NCI-H226 (cell line): ENCODE data around the gene ZNF441.
"Not testable (repeated sequence)": the region's sequence is repeated elsewhere in the genome, so short reads cannot be mapped to it uniquely, and the experiment has no call there.

Source experiments
- DNase-seq: peaks from one replicate; pipeline ENCODE4 v3.0.0-alpha.2; 2015

The ZNF441 gene

DNA sequence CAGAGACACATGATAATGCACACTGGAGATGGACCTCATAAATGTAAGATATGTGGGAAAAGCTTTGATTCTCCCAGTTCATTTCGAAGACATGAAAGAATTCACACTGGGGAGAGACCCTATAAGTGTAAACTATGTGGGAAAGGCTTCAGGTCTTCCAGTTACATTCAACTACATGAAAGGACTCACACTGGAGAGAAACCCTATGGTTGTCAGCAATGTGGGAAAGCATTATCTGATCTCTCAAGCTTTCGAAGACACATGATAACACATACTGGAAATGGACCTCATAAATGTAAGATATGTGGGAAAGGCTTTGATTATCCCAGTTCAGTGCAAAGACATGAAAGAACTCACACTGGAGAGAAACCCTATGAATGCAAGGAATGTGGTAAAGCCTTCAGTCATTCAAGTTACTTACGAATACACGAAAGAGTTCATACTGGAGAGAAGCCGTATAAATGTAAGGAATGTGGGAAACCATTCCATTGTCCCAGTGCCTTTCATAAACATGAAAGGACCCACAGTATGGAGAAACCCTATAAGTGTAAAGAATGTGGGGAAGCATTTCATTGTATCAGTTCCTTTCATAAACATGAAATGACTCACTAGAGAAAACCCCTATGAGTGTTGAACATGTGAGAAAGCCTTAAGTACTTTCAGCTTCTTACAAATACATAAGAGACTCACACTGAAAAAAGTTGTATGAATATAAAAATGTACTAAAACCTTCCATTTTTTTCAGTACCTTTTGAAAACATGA is 14.7 kb downstream of the ZNF441 start:
- DNase-seq = no peak

DNA sequence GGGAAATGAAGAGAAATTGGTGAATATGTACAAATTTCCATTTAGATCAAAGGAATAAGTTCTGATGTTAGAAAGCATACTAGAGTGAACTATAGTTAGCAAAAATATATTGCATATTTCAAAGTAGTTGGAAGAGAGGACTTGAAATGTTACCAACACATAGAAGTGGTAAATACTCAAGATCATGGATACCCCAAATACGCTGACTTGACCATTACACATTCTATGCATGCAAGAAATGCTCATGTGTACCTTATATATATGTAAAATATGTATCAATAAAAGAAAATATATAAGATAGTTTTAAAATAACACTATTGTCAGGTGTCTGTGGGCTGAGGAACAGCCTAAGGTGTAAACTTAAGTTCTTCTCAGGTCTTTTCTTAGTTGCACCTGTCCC is 17.0 kb downstream of the ZNF441 start:
- no peak for DNase-seq

DNA sequence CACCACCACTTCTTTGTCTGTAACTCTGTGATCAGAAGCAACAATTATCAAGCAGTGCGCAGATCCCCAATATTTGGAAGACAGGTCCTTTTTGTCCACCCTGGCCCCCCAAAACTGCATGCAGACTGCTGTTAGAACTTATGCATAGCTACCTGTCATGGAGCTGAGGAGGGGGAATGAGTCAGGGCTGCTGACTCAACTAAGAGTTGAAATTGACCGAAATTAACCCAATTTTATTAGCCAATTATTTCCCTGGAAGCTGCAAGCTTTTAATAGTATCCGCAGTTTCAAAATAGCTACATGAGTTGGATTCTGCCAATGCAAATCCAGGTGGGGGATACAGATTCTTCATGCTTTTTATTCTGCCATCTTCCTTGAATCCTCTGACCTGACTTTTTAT is 17.6 kb downstream of the ZNF441 start:
- no peak for DNase-seq

DNA sequence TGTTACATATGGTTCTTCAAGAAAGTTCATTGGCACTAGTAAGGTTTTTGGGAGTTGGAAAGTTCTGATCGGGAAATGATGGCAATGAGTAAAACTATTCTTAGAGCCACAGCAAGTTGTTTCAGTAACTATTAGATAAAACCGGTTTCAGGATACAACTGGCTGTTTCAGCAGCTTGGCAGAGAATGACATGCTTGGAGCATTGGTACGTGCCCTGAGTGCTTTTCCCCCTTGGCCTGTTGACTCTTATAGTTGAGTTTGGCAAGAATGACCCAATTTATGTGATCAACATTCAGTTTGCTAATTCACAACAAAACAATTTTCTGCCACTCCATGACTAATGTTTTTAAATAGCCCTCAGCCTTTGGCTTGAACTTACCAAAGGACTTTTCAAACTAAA is 20.7 kb downstream of the ZNF441 start:
- DNase-seq = no peak

DNA sequence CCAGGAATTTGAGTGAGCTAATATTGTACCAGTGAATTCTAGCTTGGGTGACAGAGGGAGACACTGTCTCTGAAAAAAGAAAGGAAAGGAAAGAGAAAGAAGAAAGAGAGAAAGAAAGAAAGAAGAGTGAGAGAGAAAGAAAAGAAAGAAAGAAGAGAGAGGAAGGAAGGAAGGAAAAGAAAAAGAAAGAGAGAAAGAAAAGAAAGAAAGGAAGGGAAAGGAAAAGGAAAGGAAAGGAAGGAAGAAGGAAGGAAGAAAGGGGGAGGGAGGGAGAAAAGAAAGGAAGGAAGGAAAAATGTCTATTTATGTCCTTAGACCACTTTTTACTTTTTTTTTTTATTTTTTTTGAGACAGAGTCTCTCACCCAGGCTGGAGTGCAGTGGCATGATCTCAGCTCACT is 26.1 kb downstream of the ZNF441 start:
- no peak for DNase-seq

DNA sequence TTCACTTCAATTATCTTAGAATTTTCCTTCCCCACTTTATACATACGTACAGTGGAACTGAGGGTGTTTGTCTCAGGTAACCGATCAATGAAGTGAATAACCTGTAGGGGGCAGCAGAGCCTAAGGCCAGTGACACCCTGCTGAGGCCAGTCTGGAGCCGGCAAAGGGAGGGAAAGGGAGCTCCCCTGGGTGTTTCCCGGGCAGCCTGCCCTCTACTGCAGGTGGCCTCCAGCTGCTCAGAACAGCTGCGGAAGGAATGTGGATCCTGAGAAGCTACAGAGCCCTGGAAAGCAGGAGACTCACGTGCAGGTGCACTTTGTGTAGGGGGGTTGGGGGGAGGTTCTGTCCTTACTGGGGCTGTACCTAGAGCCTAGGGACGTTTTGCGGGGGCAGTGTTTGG is 30.7 kb downstream of the ZNF441 start:
- DNase-seq = peak; percentile 37

DNA sequence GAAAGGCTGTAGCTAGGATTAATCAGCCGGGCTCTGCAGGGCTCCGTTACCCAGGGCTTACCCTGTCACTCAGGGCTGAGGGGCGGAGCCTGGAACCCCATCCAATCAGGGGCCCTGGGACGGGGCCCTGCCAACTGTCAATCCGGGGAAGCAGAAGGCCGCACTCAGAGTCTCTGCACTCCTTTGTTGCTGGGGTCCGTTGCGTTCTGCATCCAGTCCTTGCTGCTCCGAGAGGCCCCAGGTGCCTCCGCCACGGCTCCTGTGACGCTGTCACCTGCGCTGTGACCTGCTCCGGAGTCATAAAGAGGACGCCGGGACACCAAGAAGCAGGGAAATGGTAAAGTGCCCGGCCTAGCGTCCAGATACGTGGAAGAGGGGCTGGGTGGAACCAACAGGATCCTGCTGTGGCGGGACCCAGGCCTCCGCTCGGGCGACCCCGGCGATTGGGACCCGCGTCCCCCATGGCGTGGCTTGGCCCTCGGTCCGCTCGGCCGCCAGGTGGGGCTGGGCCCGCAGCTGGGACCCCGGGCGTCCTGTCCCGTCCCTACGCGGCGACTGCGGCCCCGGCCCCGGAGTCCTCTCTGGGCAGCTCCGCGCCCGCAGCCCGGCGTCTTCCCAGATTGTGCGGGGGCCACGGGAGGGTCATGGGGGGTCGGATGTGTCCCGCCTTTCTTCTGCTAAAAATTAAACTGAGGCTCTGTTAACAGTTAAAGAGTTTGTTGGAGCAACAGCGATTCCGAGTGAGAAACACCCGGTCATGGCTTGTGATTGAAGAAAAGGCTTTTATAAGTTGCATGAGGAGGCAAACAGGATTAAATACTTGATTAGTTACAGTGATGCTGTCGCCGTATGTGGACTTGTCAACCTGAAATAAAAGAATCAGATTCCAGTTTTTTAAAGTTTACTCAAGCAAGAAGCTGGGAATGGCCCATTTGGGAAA is 31.9 kb downstream of the ZNF441 start, which contains the start of gene ZNF491:
TSS of gene ZNF491 (plus strand) at position 133 of the 940 bp plus-strand sequence. CDS start 7,431 bp downstream, outside the sequence.
- DNase-seq = no peak

DNA sequence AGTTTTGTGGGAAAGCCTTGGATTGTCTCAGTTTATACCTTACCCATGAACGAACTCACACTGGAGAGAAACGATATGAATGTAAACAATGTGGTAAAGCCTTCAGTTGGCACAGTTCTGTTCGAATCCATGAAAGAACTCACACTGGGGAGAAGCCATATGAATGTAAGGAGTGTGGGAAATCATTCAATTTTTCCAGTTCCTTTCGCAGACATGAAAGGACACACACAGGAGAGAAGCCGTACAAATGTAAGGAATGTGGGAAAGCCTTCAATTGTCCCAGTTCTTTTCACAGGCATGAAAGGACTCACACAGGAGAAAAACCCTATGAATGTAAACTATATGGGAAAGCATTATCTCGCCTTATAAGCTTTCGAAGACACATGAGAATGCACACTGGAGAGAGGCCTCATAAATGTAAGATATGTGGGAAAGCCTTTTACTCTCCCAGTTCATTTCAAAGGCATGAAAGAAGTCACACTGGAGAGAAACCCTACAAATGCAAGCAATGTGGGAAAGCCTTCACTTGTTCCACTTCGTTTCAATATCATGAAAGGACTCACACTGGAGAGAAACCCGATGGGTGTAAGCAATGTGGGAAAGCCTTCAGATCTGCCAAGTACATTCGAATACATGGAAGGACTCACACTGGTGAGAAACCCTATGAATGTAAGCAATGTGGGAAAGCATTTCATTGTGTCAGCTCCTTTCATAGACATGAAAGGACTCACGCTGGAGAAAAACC is 39.7 kb downstream of the ZNF441 start:
- no peak for DNase-seq

DNA sequence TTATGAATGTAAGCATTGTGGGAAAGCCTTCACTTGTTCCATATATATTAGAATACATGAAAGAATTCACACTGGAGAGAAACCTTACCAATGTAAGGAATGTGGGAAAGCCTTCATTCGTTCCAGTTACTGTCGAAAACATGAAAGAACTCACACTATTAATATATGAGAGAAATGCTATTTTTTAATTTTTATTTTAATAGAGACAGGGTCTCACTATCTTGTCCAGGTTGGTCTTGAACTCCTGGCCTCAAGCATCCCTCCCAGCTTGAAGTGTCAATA is 40.2 kb downstream of the ZNF441 start:
- DNase-seq = no peak

DNA sequence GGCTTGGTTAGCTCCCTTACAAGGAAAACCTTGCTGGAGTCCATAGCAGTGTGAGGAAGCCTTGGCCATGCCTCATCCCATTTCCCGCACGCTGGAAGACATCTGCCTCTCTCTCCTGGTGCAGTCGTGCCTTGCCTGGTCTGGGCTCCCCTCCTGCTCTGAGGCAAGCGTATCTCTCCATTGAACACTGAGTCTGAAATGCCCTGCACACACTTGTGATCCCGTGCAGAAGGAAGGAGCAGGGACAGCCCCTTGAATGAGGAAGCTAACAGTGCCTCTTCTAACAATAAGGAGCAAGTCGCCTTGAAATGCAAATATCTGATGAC is 46.9 kb downstream of the ZNF441 start:
- DNase-seq = no peak

DNA sequence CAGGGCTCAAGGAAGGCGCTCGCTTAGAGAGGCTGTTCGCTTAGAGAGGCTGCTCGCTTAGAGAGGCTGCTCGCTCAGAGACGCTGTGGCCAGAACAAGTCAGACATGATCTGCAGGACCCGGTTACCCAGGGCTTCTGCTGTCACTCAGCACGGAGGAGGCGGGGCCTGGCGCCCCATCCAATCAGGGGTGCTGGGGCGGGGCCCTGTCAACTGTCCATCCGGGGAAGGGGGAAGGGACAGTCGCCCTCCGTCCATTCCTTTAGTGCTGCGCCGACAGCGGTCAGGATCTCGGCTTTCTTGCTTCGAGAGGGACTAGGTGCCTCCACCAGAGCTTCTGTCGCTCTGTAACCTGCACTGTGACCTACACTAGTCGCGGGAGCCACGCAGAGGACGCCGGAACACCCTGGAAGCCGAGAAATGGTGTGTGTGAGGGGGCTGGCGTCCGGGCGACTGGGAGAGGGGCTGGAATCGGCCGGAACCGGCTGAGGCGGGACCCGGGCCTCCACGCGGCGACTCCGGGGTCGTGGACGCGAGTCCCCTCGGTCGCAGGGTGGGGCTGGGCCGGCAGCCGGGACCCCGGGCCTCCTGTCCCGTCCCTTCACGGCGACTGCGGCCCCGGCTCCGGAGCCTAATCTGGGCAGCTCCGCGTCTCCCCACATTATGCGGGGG is 47.4 kb downstream of the ZNF441 start, which contains the start of gene ZNF440:
TSS of gene ZNF440 (plus strand) at position 245 of the 671 bp plus-strand sequence. CDS start at position 420, 175 bp downstream.
- DNase-seq = peak; percentile 84

DNA sequence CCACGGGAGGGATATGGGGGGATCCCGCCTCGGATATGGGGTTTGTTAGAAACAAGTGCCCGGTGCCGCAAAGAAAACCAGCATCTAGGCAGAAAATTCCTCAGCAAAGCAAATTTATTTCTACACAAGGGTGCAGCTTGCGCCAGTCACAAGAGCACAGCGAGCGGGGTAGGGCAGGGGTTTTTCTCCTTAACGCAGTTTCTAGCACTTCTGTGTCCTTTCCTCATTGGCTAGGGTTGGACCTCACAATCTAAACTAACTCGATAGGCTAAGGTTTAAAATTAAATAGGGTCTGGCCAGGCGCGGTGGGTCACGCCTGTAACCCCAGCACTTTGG is 47.9 kb downstream of the ZNF441 start:
- DNase-seq = no peak

DNA sequence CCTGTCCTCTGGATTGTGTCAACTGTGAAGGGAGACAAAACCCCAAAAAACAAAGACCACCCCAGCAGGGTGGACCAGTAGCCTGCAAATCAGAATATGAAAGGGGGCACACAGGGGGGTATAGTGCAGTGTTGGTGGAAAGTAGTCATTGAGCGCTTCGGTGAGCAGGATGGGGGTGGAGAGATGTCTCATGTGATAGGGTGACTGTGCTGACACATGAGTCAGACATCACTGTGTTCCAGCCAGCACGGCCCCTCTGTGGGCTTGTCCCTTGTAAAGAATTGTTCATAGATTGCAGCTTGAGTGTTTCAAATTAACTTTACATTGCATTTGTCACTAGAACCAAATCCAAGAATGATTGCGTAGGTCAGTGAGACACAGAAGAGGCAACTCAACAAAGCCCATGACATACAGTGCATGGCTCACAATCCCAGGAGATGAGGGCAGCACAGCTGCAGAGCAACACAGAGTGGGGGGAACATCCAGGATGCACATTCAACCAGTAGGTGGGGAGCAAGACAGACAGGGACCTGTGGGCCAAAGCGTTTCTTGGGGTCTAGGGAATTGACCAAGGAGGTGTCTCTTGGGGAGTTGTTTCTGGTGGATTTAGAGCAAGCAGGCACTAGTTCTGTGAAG is 54.8 kb downstream of the ZNF441 start:
- no peak for DNase-seq

DNA sequence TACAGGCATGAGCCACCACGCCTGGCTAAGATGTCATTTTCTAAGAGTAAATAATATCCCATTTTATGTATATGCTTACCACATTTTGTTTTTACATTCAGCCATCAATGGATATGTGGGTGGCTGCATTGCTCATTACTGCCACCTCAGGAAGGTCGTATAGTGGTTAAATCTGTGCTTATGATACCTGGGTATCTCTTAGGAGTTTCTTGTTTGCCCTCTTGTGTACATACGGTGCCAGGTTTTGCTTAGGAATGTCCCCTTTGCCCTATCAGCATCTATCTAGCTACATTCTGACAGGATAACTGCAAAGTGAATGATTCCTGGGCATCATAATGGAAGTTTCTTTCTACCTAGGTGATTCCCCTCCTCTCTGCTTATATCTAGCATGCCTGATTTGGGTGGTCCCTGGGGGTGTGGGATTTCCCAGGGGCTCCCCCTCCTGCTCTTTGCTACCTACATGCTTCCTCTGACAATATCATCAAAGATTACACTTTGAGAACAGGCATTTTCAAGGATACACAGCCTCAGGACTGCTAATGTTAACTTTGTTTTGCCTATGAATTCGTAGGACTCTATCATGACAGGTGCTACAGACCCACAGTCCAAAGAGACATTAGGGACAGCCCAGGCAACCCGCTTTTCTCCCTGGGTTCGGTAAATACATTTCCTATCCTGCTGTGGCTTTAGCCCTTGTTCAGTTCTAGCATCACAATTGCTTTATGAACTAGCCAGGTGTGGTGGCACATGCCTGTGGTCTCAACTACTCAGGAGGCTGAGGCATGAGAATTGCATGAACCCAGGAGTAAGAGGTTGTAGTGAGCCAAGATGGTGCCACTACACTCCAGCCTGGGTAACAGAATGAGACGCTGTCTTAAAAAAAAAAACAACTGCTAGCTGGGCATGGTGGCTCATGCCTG is 62.4 kb downstream of the ZNF441 start:
- not testable (repeated sequence) for DNase-seq

DNA sequence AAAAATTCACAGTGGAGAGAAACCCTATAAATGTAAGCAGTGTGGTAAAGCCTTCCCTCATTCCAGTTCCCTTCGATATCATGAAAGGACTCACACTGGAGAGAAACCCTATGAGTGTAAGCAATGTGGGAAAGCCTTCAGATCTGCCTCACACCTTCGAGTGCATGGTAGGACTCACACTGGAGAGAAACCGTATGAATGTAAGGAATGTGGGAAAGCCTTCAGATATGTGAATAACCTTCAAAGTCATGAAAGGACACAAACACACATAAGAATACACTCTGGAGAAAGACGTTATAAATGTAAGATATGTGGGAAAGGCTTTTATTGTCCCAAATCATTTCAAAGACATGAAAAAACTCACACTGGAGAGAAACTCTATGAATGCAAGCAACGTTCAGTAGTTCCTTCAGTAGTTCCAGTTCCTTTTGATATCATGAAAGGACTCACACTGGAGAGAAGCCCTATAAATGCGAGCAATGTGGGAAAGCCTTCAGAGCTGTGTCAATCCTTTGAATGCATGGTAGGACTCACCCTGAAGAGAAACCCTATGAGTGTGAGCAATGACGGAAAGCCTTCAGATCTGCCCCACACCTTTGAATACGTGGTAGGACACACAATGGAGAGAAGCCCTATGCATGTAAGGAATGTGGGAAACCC is 65.6 kb downstream of the ZNF441 start:
- no peak for DNase-seq

DNA sequence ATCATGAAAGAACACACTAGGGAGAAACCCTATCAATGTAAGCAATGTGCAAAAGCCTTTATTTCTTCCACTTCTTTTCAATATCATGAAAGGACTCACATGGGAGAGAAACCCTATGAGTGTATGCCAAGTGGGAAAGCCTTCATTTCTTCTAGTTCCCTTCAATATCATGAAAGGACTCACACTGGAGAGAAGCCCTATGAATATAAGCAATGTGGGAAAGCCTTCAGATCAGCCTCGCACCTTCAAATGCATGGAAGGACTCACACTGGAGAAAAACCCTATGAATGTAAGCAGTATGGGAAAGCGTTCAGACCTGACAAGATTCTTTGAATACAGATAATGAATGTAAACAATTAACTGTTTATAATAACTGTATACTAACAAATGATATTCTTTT is 66.7 kb downstream of the ZNF441 start:
- no peak for DNase-seq
